HAP-1 (cell line): ENCODE results near the gene ARMH2.
"Not testable (repeated sequence)": the region's sequence is repeated elsewhere in the genome, so short reads cannot be mapped to it uniquely, and the experiment has no call there.

Experiments used
- DNase-seq, 2 experiments: peaks; one replicate each; pipeline ENCODE4 v3.0.0-alpha.2; 2016 to 2020; ENCODE audit warnings: low spot score in 2 of 2
- H3K27me3 ChIP-seq: fragments of 250-450 bp; sonication (Bioruptor Pico); 2 replicates; pipeline ENCODE4 v1.5.1; 2020; ENCODE audit warnings: low read depth, mild to moderate bottlenecking, moderate library complexity
- H3K36me3 ChIP-seq: fragments of 250-450 bp; sonication (Bioruptor Pico); replicated peaks from 2 replicates; pipeline ENCODE4 v1.5.1; 2020; ENCODE audit warnings: mild to moderate bottlenecking
- H3K4me1 ChIP-seq: fragments of 250-450 bp; sonication (Bioruptor Pico); 2 replicates; pipeline ENCODE4 v1.5.1; 2020; ENCODE audit warnings: mild to moderate bottlenecking
- H3K4me3 ChIP-seq: fragments of 250-450 bp; sonication (Bioruptor Pico); 2 replicates; pipeline ENCODE4 v1.5.1; 2020; ENCODE audit warnings: mild to moderate bottlenecking, moderate library complexity
- H3K9me3 ChIP-seq: fragments of 250-450 bp; sonication (Bioruptor Pico); 2 replicates; pipeline ENCODE4 v1.5.1; 2020; ENCODE audit warnings: mild to moderate bottlenecking, moderate library complexity
- in situ Hi-C: fragments of 300-500 bp; cut with MboI; formaldehyde crosslinking; loops from 3 replicates; pipeline ENCODE4 v1.14.3; 2020; ENCODE audit warnings: low sequenced_read_pairs, inconsistent platforms, mixed read lengths

The ARMH2 gene

DNA sequence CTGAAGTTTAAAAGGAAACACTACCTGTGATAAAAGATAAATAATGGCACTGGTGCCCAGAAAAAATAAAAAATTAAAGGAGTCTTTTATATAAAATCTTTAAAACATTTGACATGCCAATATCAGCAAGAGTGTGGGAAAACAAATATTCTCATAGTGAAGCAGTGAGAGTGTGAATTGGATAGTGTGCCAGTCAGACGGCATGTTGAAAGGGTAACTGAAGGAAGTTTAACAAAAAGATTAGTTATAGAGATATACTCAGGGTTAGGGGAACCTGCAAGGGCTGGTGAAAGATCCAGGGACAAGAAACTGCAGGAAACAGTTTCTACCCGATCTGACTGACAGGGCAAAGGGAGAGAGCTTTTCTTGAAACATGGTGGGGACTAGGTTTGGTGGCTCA, 46.2 kb downstream of the ARMH2 start:
- in situ Hi-C loops = no loop called here
- DNase-seq = no peak
- Histone ChIP-seq H3K27me3 (no peaks in the 10 kb centered on the region), H3K4me1 (no peaks in the 10 kb centered on the region), H3K36me3 (no peaks in the 10 kb centered on the region), H3K4me3 (no peak overlapping the region), H3K9me3 (no peaks in the 10 kb centered on the region)

DNA sequence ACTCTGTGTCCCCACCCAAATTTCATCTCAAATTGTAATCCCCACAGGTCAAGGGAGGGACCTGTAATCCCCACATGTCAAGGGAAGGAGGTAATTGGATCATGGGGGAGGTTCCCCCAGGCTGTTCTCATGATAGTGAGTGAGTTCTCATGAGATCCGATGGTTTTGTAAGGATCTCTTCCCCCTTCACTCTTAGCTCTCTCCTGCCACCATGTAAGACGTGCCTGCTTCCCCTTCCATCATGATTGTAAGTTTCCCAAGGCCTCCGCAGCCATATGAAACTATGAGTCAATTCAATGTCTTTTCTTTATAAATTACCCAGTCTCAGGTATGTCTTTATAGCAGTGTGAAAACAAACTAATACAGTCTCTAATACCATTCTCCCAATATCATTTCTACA, 47.8 kb downstream of the ARMH2 start:
- H3K27me3 ChIP-seq, H3K4me3 ChIP-seq, in situ Hi-C loops, H3K36me3 ChIP-seq, H3K9me3 ChIP-seq, DNase-seq, H3K4me1 ChIP-seq: not testable (repeated sequence)

DNA sequence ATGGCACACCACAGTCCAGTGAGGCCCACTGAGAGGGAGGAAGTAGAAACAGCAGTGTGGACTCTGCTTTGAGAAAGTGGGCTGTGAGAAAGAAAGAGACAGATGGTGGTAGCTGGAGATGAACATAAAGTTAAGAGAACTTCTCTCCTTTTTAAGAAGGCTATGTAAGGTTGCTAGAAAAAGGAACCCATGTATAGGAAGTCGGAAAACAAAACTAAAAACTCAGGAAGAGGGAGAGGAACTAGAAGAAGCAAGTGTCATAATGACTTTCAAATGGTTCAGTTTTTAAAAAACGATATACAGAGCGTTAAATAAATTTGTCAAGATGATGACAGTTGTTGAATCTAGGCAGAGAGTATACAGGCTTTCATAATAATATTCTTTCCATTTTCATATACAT, 49.4 kb downstream of the ARMH2 start:
- no peaks in the 10 kb centered on the region for H3K9me3 ChIP-seq
- in situ Hi-C loops = no loop called here
- no peak overlapping the region for H3K4me3 ChIP-seq
- no peak for DNase-seq
- H3K27me3 ChIP-seq = no peaks in the 10 kb centered on the region
- H3K4me1 ChIP-seq = no peaks in the 10 kb centered on the region
- no peaks in the 10 kb centered on the region for H3K36me3 ChIP-seq
